HEK293 (cell line): Measurements from ENCODE around the gene TMEM234.

ENCODE experiments used
- CTCF ChIA-PET: fragments of 350-600 bp; formaldehyde crosslinking; extraction: SDS; loops from one replicate; lab custom pipeline; 2021; ENCODE audit warnings: antibody characterized with exemption; lab: Yijun Ruan, JAX
- POLR2A ChIA-PET: fragments of 300-600 bp; formaldehyde crosslinking; extraction: SDS; loops from one replicate; lab custom pipeline; 2020; ENCODE audit warnings: antibody characterized with exemption, inconsistent platforms; lab: Yijun Ruan, JAX
- H3K27ac ChIP-seq: fragments of 200-500 bp; sonication (Bioruptor generic); 2 replicates; pipeline ENCODE4 v1.5.1; 2014; ENCODE audit warnings: low read depth, low read length, control low read depth, inconsistent platforms; ENCODE audit errors: extremely low read depth
- H3K36me3 ChIP-seq, 2 experiments: fragments of 200-500 bp in 1 of 2; sonication (Bioruptor generic) in 1 of 2; 1 replicate in 1 of 2; 2 replicates in 1 of 2; pipeline ENCODE4 v1.5.1; 2014 to 2017; ENCODE audit warnings: inconsistent platforms in 2 of 2, low read length in 2 of 2; ENCODE audit not compliant: control insufficient read depth in 2 of 2, insufficient read depth in 1 of 2
- H3K4me1 ChIP-seq: fragments of 200-500 bp; sonication (Bioruptor generic); 2 replicates; pipeline ENCODE4 v1.5.1; 2014; ENCODE audit warnings: mild to moderate bottlenecking, low read length, inconsistent platforms; ENCODE audit not compliant: control insufficient read depth, insufficient read depth
- H3K4me3 ChIP-seq: 2 replicates; pipeline ENCODE4 v1.5.1; 2011; ENCODE audit warnings: low read depth, mild to moderate bottlenecking, control low read depth, low read length, moderate library complexity
- H3K9me3 ChIP-seq: fragments of 200-500 bp; sonication (Bioruptor generic); 2 replicates; pipeline ENCODE4 v1.5.1; 2014; ENCODE audit warnings: low read depth, low read length, inconsistent platforms; ENCODE audit not compliant: control insufficient read depth, insufficient read depth
- EGR2 ChIP-seq: fragments of 450-650 bp; formaldehyde crosslinking; IDR thresholded peaks from 2 replicates; pipeline ENCODE4 v1.5.1; 2016; ENCODE audit warnings: low read depth, missing biosample characterization, missing genetic modification characterization
- KLF7 ChIP-seq: fragments of 450-650 bp; formaldehyde crosslinking; IDR thresholded peaks from 2 replicates; pipeline ENCODE4 v1.5.1; 2016; ENCODE audit warnings: missing biosample characterization, missing genetic modification characterization, borderline replicate concordance
- MYNN ChIP-seq: fragments of 450-650 bp; formaldehyde crosslinking; IDR thresholded peaks from 2 replicates; pipeline ENCODE4 v1.5.1; 2016; ENCODE audit warnings: missing biosample characterization, missing genetic modification characterization, borderline replicate concordance
- PRDM1 ChIP-seq: fragments of 450-650 bp; formaldehyde crosslinking; IDR thresholded peaks from 2 replicates; pipeline ENCODE4; 2016; ENCODE audit warnings: missing biosample characterization, missing genetic modification characterization
- WT1 ChIP-seq: fragments of 450-650 bp; formaldehyde crosslinking; IDR thresholded peaks from 2 replicates; pipeline ENCODE4 v1.5.1; 2016; ENCODE audit warnings: missing biosample characterization, missing genetic modification characterization
- ZBTB48 ChIP-seq: fragments of 450-650 bp; formaldehyde crosslinking; IDR thresholded peaks from 2 replicates; pipeline ENCODE4 v1.5.1; 2016; ENCODE audit warnings: missing biosample characterization, missing genetic modification characterization
- ZFP69B ChIP-seq: fragments of 450-650 bp; formaldehyde crosslinking; IDR thresholded peaks from 2 replicates; pipeline ENCODE4 v1.5.1; 2016; ENCODE audit warnings: missing biosample characterization, missing genetic modification characterization
- ZIC2 ChIP-seq: fragments of 450-650 bp; formaldehyde crosslinking; IDR thresholded peaks from 2 replicates; pipeline ENCODE4 v1.5.1; 2016; ENCODE audit warnings: missing biosample characterization, missing genetic modification characterization
- ZNF10 ChIP-seq: fragments of 450-650 bp; formaldehyde crosslinking; IDR thresholded peaks from 2 replicates; pipeline ENCODE4 v1.5.1; 2017; ENCODE audit warnings: missing biosample characterization, missing genetic modification characterization
- ZNF18 ChIP-seq: fragments of 450-650 bp; formaldehyde crosslinking; IDR thresholded peaks from 2 replicates; pipeline ENCODE4 v1.5.1; 2016; ENCODE audit warnings: missing biosample characterization, missing genetic modification characterization
- ZNF302 ChIP-seq: fragments of 450-650 bp; formaldehyde crosslinking; IDR thresholded peaks from 2 replicates; pipeline ENCODE4 v1.5.1; 2016; ENCODE audit warnings: missing biosample characterization, missing genetic modification characterization, low read depth
- ZNF324 ChIP-seq: fragments of 450-650 bp; formaldehyde crosslinking; IDR thresholded peaks from 2 replicates; pipeline ENCODE4 v1.5.1; 2016; ENCODE audit warnings: missing biosample characterization, missing genetic modification characterization
- ZNF341 ChIP-seq: fragments of 450-650 bp; formaldehyde crosslinking; IDR thresholded peaks from 2 replicates; pipeline ENCODE4; 2016; ENCODE audit warnings: low read depth, missing biosample characterization, missing genetic modification characterization
- ZNF37A ChIP-seq: fragments of 450-650 bp; IDR thresholded peaks from 2 replicates; pipeline ENCODE4 v1.5.1; 2018; ENCODE audit warnings: missing biosample characterization, missing genetic modification characterization
- ZNF391 ChIP-seq: fragments of 450-650 bp; formaldehyde crosslinking; IDR thresholded peaks from 2 replicates; pipeline ENCODE4 v1.5.1; 2016; ENCODE audit warnings: low read depth, missing biosample characterization, missing genetic modification characterization, borderline replicate concordance
- ZNF48 ChIP-seq: fragments of 450-650 bp; formaldehyde crosslinking; IDR thresholded peaks from 2 replicates; pipeline ENCODE4 v1.5.1; 2016; ENCODE audit warnings: missing biosample characterization, missing genetic modification characterization
- ZNF558 ChIP-seq: fragments of 450-650 bp; formaldehyde crosslinking; IDR thresholded peaks from 2 replicates; pipeline ENCODE4 v1.5.1; 2016; ENCODE audit warnings: missing biosample characterization, missing genetic modification characterization
- ZNF623 ChIP-seq: fragments of 450-650 bp; formaldehyde crosslinking; IDR thresholded peaks from 2 replicates; pipeline ENCODE4 v1.5.1; 2016; ENCODE audit warnings: missing biosample characterization, missing genetic modification characterization
- ZNF777 ChIP-seq: fragments of 450-650 bp; formaldehyde crosslinking; IDR thresholded peaks from 2 replicates; pipeline ENCODE4 v1.5.1; 2017; ENCODE audit warnings: missing biosample characterization, missing genetic modification characterization, borderline replicate concordance
- ZNF837 ChIP-seq: fragments of 450-650 bp; formaldehyde crosslinking; IDR thresholded peaks from 2 replicates; pipeline ENCODE4 v1.5.1; 2016; ENCODE audit warnings: missing biosample characterization, missing genetic modification characterization
- ZSCAN16 ChIP-seq: fragments of 450-650 bp; formaldehyde crosslinking; IDR thresholded peaks from 2 replicates; pipeline ENCODE4 v1.5.1; 2016; ENCODE audit warnings: missing biosample characterization, missing genetic modification characterization
- ZSCAN5A ChIP-seq: fragments of 450-650 bp; formaldehyde crosslinking; IDR thresholded peaks from 2 replicates; pipeline ENCODE4 v1.5.1; 2016; ENCODE audit warnings: missing biosample characterization, missing genetic modification characterization

The TMEM234 gene

GRCh38 chr1:32219022-32219421 is 3.1 kb downstream of the TMEM234 start:
- Histone ChIP-seq H3K4me3 (no peak overlapping the region), H3K4me1 (peaks cover 2% of the 10 kb centered on the region; the same call in 1 of the 2 replicates), H3K9me3 (no peaks in the 10 kb centered on the region), H3K27ac (no peak overlapping the region), H3K36me3 (peaks cover 0 to 69% of the 10 kb centered on the region in 2 experiments; a peak in 2 of 3 replicates)
- CTCF ChIA-PET, result interaction anchor here (0.6 to 1.2 kb wide), 2 partner anchors 52 to 196 kb away, joined by 3 to 5 read pairs; no protein-coding TSS in a partner anchor
- TF ChIP-seq ZNF623 (tag by site-specific recombination), result no peak
- TF ChIP-seq ZNF18 (tag by site-specific recombination), result no peak
- no peak for TF ChIP-seq ZNF10 (tag by site-specific recombination)
- no peak for TF ChIP-seq ZFP69B
- TF ChIP-seq ZBTB48 (tag by site-specific recombination), result no peak
- TF ChIP-seq ZIC2 (tag by site-specific recombination), result no peak
- no peak for TF ChIP-seq ZNF324 (tag by site-specific recombination)
- no peak for TF ChIP-seq ZSCAN5A
- no peak for TF ChIP-seq ZNF558 (tag by site-specific recombination)
- TF ChIP-seq ZNF48, result no peak
- no peak for TF ChIP-seq ZNF391
- TF ChIP-seq WT1 (tag by site-specific recombination), result no peak
- no peak for TF ChIP-seq KLF7 (tag by site-specific recombination)
- no peak for TF ChIP-seq ZNF777 (tag by site-specific recombination)
- no peak for TF ChIP-seq ZNF37A (tag by site-specific recombination)
- no peak for TF ChIP-seq ZNF341 (tag by site-specific recombination)
- no peak for TF ChIP-seq MYNN (tag by site-specific recombination)
- POLR2A ChIA-PET, result interaction anchor here (2.0 kb wide), 1 partner anchor 117 kb away, joined by 5 read pairs; the partner anchor contains the start of gene MARCKSL1

GRCh38 chr1:32216566-32216965 is 5.6 kb downstream of the TMEM234 start:
- ChIA-PET POLR2A (interaction anchor here (1.3 to 4.2 kb wide), 5 partner anchors 8 to 178 kb away, joined by 3 to 22 read pairs (median 5); partner anchors contain the start of genes BSDC1, IQCC and MARCKSL1), CTCF (interaction anchor here (0.6 to 3.7 kb wide), 18 partner anchors 9 to 197 kb away, joined by 3 to 27 read pairs (median 4); no protein-coding TSS in a partner anchor)
- TF ChIP-seq EGR2 (tag by site-specific recombination), result no peak
- no peak for TF ChIP-seq ZNF302 (tag by site-specific recombination)
- TF ChIP-seq PRDM1, result no peak
- TF ChIP-seq ZNF837, result no peak
- TF ChIP-seq ZSCAN16 (tag by site-specific recombination), result no peak
- no peaks in the 10 kb centered on the region for H3K9me3 ChIP-seq
- H3K4me1 ChIP-seq, result 0 out of 2 replicates have a peak, but pooled peaks cover 2% of the 10 kb centered on the region
- H3K36me3 ChIP-seq, result peaks cover 0 to 75% of the 10 kb centered on the region in 2 experiments; a peak in 2 of 3 replicates
- H3K4me3 ChIP-seq, result no peak overlapping the region
- no peak overlapping the region for H3K27ac ChIP-seq
